Endometrium (tissue), 2 donors: Measurements from ENCODE around the gene NDUFAF2.
"Not testable (repeated sequence)": the region's sequence is repeated elsewhere in the genome, so short reads cannot be mapped to it uniquely, and the experiment has no call there.

Source experiments
- FAIRE-seq: peaks from 2 replicates; lab custom pipeline; 2012; peaks lifted over from hg19 to GRCh38; lab: Jason Lieb, UNC
- donor health status: control.
- donor health status: control.

The NDUFAF2 gene

DNA sequence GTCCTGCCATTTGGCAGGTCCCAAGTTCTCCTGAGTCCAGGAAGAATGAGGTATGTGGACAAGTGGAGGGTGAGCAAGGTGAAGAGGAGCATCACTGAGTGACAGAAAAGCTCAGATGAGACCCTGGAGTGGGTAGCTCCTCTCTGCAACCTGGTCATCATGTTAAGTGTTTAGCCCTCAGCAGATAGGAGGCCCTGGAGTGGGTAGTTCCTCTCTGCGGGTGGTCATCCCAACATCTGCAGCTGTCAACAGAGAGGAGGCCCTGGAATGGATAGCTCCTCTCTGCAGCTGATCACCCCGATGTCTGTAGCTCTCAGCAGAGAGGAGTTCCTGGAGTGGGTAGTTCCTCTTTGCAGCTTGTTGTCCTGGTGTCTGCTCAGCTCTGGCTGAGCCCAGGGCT is 48.4 kb downstream of the NDUFAF2 start:
- no peak for FAIRE-seq

DNA sequence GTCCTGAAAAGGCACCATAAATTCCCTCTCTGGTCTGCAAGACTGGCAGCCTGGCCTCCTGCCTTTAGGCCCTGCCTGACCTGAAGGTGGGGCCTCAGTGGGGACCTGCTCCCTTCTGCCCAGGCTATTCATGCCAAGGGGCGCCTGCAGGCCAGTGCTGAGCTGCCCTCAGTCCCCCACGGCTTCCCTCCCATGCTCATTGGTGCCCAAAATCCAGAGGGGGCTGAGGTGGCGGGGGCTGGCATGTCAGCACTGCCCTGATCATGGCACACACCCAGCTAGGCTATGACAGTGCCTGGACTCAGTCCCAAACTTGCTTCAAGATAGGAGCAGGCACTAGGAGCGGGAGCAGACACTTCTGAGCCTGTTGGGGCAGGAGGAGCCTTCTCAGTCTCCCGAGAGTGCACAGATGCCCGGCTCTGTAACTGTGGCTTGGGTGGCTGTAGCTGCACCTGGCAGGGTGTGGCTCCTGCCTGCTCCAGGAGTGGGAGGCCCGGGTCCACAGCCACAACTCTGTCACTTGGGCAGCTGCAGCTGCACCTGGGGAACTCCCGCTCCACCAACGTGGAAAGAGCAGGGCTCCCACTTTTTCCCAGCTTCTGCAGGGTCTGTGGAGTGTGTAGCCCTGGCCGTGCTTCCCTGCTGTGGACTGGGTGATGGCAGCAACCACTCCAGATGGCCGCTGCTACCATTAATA is 49.0 kb downstream of the NDUFAF2 start:
- FAIRE-seq: no peak

DNA sequence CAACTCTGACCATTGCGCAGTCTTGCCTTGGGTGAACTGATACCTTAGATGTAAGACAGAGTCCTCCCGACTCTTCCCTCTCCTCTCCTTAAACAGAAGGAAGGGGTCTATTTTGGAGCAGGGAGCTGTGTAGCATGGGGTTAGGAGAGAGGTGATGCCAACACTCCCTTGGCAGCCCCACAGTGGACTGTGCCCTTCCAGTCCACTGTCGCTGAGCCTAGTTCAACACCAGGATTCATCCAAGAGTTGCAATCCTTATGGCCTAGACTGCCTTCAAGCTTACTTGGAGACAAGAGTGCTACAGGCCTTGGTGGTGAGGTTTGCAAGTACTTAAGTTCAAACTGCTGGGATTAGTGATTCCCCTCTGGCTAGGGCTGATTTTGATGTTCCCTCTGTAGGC is 51.4 kb downstream of the NDUFAF2 start:
- FAIRE-seq: no peak

DNA sequence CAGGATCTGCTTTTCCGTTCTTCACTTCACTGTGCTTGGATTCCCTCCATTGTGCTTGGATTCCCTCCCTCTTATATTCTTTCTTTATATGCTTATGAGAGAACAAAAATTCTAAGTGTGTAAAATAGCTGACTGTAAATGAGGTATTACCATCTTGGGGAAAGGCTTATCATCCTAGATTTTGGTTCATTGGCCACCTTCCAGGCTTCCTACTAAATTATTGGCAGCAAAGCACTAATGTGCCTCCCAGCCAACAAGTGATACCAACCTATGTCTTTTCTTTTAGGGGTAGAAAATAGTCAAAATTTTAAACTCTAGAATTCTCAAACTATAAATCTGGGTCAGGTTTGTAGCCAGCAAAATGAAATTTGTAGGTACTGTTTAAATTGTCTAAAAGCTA is 52.7 kb downstream of the NDUFAF2 start:
- FAIRE-seq: no peak

DNA sequence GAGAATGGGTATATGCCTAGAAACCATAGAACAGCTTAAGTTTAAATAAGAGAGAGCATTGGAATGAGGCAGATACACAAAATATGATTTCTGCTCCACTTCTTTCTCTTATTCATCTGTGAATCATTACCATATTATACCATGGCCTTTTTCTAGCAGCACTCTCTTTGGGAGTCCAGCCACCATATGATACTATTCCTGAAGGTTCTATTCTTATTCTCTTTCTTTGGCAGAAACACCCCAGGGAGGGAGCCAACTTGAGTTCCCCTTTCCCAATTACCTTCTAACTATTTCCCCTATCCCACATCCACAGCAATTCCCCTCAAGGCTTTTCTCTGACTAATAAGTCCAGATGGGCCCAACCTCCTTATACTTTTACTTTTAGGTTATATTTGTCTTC is 55.9 kb downstream of the NDUFAF2 start:
- FAIRE-seq: no peak

DNA sequence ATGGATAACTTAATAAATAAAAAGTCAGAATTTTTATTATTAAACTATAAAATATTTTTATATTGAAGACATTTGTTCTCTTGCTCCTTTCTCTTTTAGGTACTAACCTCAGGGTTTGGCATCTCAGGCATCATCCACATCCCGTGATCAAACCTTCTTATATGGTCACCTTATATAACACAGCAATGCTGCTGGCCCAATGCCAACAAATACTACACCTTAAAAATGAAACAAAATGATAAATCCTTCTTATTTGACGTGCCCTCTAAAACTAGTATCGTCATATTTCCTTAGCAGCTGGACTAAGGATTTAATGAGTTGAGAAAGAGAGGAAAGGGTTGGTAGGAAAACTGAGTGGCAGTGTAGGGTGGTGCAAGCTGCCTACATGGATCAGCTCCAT is 56.6 kb downstream of the NDUFAF2 start:
- FAIRE-seq: no peak

DNA sequence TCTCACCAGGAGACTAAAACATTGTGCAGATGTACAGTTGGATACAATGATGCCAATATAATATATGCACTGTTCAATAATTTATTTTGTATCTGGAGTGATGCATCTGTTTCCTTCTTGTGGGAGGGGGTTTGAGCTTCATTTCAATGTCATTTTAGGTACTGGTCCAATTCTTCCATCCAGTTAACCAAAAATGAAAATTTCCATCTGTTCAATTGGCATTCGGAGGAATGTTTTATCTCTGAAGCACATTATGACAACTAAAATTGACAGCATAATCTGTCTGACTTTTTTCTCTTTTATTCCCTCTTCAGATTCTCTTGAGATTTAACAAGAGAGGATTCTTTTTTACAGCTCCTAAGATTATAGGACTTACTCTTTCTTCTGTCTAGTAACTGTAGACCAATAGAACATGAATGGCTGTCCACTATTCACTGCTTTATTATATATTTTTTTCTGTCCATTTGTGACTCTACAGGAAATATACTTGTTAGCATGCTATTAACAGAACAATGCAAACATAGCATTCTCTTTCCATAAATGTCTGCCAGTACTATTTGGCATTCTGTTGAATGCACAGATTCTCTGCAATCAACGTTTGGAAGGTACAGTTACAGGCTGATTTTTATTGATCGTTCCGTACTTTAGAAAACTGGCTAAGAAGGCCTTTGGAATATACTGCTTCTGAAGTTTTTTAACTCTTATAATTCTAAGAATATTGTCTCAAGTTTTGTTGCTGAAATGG is 57.8 kb downstream of the NDUFAF2 start:
- no peak for FAIRE-seq

DNA sequence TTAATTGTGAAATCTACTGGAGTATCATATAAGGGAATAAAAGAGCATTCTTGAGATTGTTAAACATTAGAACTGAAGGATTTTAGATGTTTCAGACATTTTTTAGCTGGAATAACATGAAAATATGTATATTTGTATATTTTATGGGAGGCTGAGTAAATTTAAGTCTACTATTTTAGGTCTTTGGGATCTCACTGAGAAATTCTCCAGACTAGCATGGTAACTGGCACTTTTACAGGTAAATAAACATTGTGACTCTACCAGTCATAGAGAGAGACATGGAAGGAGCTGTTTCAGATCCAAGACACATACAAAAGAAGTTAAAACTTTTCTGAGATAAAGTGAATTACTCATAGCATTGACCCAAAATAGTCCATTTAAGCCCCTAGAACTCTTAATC is 59.4 kb downstream of the NDUFAF2 start:
- FAIRE-seq: no peak

DNA sequence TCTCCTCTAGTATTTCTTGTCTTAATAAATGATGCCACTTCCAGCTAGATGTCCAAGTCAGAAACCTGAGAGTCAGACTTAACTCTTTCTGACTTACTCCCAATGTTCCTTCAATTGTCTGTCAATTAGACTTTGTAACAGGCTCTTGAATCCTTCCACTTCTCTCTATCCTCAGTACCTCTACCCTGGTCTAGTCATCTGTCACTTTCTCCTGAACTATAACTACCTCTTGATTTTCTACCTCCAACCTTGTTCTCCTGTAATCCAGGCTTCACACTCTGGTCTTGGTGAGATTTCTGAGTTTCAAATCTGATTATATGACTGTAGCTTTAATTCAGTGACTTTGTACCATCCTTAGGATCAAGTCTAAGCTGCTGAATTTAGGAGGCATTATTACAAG is 64.9 kb downstream of the NDUFAF2 start:
- FAIRE-seq: no peak

DNA sequence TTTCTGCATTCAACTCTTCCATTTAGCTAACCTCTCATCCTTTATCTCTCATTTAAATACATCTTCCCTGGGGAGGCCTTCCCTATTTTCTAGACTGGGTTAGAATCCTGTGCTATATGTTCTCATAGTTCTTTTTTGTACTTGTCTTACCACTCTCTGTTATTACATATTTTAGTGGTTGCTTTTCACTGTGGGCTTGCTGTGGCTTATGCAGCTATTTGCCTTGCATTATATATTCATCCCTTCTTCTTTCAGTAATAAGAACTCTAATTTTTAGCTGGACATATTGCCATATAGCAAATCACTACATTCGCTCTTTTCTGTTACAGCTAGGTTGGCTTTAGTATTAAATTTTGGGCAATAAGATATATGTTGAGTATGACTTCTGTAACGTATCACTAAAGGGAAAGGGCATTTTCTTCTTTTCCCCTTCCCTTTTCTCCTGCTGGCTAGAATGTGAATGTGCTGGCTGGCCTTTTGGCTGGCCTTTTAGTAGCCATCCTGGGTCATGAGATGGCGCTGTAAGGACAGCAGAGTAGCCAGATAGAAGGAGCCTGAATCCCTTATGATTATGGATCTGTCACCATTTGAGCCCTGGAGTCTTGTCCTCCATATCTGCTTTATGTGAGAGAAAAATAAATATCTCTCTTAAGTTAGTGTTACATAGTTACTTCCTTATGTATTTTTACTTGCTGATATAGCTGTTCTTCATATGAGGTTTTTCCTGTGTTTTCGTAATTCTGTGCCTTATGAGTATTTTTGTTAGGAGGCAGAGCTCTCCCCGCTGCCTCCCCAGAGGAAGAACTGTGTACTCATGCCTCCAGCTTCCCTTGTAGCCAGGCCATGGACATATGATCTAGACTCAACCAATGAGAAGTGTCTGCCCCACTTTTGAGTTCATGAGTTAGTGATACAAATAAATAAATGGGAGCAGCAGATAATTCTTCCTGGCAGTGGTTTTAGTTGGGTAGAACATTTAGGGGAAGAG is 65.8 kb downstream of the NDUFAF2 start:
- no peak for FAIRE-seq

DNA sequence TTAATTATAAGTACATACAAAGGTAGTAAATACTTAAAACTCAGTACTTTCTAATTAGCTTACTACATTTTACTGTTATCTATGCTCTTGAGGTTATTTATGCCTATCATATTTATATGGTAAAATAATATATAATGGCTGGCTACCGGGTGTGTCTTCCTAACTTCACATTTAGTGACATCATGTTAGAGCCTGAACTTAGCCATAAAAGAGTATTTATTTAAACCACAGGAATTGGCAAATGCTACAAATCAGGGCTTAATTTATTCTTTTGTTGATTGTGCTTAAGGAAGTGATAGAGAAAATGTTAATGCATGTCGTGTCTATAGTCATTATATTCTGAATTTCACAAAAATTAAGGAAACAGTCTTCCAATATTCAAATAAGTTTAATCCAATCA is 73.1 kb downstream of the NDUFAF2 start:
- no peak for FAIRE-seq

DNA sequence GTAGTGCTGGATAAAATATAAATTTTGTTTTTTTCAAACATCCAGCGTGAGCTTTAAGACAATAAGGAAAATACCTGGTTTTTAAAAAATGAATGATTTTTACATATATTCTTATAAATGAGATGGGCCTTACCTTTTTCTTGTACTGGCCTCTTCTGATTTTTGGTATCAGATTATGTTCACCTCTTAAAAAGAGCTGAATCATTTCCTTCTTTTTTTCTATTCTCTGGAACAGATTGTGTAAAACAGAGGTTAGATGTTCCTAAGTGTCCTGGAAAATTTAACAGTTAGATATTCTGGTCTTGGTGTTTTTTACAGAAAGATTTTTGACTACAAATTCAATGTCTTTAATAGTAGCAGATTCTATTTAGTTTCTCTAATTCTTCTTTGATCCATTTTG is 74.6 kb downstream of the NDUFAF2 start:
- FAIRE-seq: no peak

DNA sequence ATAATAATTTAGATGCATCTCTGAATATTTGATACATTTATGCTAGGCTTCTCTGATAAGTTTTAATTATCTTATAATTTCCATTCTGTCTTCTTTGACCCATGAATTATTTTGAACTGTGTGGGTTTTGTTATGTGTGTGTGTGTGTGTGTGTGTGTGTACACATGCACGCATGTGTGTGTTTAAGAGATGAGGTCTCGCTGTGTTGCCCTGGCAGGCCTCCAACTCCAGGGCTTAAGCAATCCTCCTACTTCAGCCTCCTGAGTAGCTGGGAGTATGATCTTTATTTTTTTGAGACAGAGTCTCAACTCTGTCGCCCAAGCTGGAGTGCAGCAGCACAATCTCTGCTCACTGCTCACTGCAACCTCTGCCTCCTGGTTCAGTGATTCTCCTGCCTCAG is 75.4 kb downstream of the NDUFAF2 start:
- peak; percentile 63 for FAIRE-seq

DNA sequence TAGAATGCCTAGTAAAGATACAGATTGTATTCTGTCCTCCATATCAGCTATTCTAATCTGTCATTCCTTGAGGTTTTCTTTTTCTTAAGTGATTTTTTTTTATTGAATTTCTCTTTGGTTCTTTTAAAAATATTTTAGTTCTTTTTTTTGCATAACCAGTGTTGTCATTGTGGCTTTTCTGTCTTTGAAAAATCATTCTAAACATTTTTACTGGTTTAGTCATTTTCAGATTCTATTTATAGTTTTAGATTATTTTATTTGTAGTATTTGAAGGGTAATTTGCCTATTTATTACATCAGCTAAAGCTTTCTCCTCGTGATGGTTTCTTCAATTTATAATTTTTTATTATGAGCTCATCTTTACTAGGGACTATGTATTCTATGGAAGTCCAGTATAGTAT is 78.1 kb downstream of the NDUFAF2 start:
- no peak for FAIRE-seq

DNA sequence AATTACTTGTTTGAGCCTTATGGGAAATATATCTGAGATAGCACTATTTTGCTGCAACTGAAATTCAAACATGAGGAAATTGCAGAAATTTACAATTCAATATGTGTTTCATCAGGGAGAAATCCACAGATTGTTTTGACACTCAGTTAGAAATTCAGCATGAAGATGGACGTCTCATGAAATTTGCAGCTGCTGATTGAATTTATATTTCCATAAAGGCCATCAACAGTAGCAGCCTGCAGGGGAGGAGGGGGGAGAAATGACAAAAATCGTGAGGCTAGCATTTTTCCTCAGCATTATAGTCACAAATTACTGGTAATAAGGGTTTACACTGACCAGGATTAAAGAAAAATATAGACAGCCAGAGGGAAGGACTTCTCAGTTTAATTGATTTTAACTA is 81.0 kb downstream of the NDUFAF2 start:
- no peak for FAIRE-seq

DNA sequence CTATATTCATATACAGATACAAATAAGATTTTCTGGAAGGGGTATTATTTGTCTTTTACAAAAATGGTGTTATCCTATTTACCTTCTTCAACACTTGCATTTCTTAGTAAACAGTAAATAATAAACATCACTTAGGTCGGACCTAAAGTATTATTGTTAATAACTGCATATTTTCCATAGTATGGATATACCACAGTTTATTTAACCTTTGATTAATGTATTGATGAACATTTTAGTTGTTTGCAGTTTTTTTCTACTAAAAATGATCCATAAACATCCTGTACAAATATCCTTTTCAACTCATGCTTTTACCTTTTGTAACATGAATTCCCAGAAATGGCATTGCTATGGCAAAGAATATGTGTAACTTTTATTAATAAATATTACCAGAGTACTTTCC is 83.4 kb downstream of the NDUFAF2 start:
- no peak for FAIRE-seq

DNA sequence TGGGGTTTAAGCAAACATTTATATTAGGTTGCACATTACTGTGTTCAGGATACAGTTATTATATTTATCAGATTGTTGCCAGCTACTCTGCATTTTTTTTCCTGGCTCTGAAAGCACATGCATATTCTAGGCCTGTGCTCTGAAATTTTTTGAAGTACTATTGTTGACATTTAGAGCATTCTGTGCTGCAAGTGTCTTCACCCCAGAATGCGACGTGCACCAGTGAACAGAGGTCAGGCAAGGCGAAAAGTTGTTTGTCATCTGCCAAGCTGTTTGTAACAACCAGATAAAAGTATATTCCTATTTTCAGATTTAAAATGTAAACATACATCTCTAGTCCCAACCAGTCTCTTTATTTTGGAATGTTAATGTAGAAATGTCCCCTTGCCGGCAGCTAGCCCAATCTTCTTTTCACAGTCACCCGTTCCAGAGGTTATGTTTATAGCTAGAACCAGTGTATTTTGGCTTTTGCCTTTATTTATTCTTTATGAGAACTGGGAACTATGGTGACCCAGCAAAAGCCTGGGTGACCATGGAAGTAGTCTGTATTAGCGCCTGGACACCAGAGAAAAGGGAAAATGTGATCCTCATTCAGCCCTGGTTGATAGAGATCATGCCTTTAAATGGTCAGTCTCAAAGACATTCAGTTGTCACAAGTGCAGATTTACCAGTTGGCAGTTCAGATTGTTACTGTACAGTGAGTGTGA is 84.6 kb downstream of the NDUFAF2 start:
- no peak for FAIRE-seq

DNA sequence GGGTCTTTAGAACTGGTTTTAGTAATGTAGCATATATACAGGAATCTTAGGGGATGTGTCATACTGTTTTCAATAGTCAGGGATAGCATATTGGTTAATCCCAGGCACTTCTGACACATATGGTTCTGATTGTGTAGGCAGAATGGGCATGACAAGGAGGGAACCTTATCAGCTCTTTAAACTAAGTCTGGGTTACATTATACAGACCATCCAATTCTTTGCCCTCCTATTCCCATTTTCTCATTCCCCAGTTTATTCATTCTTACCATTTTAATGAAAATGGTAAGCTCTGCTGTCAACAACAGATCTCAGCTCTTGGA is 85.1 kb downstream of the NDUFAF2 start:
- FAIRE-seq: no peak

DNA sequence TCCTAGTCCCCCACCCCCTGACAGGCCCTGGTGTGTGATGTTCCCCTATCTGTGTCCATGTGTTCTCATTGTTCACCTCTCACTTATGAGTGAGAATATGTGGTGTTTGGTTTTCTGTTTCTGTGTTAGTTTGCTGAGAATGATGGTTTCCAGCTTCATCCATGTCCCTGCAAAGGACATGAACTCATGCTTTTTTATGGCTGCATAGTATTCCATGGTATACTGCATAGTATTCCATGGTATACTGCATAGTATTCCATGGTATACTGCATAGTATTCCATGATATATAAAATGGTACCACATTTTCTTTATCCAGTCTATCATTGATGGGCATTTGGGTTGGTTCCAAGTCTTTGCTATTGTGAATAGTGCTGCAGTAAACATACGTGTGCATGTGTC is 86.3 kb downstream of the NDUFAF2 start:
- FAIRE-seq: not testable (repeated sequence)

DNA sequence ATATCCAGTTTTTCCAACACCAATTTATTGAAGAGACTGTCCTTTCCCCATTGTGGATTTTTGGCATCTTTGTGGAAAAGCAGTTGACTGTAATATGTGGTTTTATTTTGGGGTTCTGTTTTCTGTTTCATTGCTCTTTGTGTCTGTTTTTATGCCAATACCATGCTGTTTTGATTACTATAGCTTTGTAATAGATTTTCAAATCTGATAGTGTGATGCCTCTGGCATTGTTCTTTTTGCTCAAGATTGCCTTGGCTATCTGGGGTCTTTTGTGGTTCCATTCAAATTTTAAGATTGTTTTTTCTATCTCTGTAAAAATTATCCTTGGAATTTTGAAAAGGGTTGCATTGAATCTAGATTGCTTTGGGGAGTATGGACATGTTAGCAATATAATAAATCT is 99.5 kb downstream of the NDUFAF2 start:
- FAIRE-seq: no peak

DNA sequence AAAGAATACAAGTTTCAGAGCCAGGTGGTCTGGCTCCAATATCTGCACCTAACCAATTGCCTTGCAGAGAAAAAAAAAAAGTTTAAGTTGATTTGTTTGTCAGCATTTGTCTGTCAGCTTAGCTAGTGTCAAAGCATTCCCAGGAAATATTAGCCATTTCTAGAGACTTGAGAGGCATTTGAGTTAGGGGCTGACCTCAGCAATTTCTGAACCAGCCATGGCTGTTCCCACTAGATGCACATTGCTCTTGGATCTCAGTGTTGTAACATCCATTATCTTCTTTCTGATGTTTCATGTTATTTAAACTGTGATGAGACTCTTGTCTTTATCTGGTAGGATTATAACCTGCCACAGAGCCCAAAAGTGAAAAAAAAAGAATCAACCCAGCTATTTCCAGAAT is 102.3 kb downstream of the NDUFAF2 start:
- FAIRE-seq: no peak

DNA sequence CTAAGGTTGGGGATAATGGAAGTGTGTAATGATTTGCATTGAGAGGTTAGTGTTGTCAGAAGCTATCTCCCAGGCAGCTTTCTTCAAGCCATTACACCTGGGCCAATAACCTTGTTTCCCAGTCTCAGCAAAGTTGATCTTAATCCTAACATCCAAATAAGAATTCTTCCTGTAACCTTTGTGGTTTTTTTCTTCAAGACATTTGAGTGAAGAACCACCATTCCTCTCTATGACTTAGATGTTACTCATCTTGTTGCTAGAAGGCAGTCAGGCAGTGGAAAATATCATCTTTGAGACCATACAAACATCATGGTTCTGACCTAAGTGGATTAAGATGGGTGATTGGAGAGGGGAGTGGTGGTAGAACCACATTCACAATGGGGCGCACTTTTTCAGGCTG is 103.5 kb downstream of the NDUFAF2 start:
- FAIRE-seq: no peak
